NCI-H2196 (cell line): Measurements from ENCODE around the gene KIR2DL3.
"Not testable (repeated sequence)": the region's sequence is repeated elsewhere in the genome, so short reads cannot be mapped to it uniquely, and the experiment has no call there.

ENCODE experiments used
- DNase-seq: peaks from one replicate; lab custom pipeline; 2025; ENCODE audit not compliant: unreplicated experiment; lab: John Stamatoyannopoulos, UW

The KIR2DL3 gene

DNA sequence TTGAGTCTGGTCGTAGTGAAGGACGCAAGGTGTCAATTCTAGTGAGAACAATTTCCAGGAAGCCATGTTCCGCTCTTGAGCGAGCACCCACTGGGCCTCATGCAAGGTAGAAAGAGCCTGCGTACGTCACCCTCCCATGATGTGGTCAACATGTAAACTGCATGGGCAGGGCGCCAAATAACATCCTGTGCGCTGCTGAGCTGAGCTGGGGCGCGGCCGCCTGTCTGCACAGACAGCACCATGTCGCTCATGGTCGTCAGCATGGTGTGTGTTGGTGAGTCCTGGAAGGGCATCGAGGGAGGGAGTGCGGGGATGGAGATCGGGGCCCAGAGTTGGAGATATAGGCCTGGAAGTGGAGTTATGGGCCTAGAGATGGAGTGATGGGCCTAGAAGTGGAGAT lies at the start of gene KIR2DL3:
Gene KIR2DL3 (plus strand): TSS at position 208 of the 400 bp plus-strand sequence. CDS start 33 bp downstream, at position 241.
- not testable (repeated sequence) for DNase-seq

DNA sequence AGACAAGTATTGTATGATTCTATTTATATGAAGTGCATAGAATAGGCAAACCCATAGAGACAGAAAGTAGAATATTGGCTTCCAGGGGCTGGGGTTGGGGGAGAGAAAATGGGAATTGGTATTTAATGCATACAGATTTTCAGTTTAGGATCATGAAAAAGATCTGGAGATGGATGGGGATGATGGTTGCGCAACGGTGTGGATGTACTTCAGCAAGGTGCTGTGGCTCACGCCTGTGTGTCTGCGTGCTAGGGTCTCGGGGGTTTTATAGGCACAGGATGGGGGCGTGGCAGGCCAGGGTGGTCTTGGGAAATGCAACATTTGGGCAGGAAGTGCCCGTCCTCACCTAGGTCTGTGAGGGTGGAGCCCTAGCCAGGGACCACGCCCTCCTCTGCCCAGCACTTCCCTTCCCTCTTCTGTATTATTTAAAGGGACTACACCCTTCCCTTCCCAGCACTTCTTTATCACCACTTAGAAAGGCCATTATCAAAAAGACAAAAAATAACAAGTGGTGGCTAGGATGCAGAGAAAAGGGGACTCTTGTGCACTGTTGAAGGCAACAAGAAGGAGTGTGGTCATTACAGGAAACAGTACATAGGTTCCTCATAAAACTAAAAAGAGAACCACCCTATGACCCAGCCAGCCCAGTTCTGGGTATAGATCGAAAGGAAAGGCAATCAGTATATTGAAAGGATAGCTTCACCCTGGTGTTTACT lies 46.6 kb upstream of the KIR2DL3 start:
- no peak for DNase-seq

DNA sequence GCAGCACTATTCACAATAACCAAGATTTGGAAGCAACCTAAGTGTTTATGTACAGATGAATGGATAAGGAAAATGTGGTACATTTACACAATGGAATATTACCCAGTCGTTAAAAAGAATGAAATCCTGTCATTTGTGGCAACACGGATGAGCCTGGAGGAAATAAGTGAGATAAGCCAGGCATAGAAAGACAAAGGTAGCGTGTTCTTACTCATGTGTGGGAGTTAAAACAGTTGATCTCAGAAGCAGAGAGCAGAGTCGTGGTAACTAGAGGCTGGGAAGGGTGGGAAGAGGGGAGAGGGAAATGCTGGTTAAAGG lies 46.1 kb upstream of the KIR2DL3 start:
- DNase-seq: no peak

DNA sequence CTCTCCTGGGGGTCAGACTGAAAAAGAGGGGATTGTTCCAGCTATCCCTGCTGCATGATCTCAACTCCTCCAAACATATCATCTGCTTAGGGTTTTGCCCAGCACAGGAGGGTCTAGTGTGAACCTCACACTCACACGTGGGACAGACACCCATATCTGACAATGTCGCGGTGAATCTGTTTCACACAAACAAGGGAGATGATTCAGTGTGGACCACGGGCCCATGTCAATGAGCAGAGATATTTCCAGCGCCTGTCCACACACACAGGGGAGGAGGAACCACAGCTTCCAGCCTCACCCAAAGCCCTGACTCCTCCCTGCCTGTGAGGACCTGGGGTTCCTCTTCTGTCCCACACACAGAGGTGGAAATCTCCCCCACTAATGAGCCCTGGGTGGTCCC lies 43.7 kb upstream of the KIR2DL3 start:
- no peak for DNase-seq

DNA sequence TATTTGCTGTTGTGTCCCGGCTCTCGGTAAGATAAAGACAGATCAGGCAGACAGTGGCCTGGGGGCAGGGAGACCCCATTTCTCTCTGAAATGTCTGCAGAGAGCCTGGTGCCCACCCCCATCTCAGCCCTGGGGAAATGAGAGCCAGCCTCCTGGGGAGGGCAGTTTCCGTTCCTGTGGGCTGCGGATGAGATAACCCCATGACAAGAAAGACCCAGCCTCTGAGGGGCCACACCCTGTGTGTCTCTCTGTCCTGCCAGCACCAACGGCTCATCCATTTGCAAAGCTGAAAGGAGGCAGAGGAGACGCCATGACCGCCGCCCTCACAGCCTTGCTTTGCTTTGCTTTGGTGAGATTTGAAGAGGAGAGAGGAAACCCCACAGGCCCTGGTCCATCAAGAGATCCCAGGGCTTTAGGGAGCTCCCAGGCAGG lies 42.2 kb upstream of the KIR2DL3 start:
- DNase-seq: no peak

DNA sequence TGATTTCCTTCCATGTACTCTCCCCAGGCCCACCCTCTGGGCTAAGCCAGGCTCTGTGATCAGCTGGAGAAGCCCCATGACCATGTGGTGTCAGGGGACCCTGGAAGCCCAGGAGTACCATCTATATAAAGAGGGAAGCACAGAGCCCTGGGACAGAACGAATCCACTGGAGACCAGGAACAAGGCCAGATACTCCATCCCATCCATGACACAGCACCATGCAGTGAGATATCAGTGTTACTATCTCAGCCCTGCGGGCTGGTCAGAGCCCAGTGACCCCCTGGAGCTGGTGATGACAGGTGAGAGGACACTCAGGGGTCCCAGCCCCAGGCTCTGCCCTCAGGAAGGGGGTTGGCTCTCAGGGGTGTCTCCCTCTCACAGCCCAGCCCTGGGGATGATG lies 41.5 kb upstream of the KIR2DL3 start:
- no peak for DNase-seq

DNA sequence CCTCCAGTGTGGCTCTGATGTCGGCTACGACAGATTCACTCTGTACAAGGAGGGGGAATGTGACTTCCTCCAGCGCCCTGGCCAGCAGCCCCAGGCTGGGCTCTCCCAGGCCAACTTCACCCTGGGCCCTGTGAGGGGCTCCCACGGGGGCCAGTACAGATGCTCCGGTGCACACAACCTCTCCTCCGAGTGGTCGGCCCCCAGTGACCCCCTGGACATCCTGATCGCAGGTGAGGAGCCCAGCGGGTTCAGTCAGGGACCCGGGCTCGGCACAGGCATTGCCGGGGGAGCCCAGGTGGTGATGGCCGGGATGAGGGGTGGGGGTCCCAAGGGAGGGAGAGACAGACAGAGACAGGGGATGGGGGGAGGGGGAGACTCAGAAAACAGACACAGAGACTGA lies 40.6 kb upstream of the KIR2DL3 start:
- not testable (repeated sequence) for DNase-seq

DNA sequence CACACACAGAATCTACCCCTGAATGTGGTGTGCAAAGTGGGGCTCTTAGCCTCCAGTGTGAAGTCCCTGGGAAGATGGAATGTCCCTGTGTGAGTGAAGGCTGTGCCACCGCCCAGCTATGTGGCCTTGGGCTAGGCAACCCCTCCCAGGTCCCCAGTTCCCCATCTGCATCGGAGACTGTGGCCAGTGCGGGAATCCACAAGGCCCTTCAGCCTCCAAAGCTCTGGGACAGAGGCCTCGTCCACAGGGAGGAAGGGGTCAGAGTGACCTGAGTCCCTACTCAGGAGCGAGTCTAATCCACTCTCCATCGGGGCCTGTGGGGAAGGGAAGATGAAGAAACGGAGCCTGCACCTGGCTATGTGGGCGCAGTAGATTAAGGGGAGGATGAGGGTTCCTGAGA lies 33.4 kb upstream of the KIR2DL3 start:
- no peak for DNase-seq

DNA sequence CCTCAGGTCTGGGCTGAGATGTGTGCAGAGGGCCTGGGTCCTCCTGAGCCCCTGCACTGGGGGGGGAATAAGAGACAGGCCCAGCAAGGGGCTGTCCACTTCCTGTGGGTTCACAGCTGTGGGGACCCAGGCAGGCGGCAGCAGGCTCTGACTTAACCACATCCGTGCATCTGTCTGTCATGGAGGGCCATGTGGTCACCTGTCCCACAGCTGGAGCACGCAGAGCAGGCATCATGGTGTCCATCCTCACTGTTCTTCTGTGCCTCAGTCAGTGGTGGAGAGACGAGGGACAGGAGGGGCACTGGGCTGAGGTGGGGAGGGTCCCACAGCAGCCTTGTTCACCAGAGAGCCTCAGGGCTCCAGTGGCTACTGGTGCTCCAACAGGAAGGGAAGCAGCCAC lies 30.4 kb upstream of the KIR2DL3 start:
- DNase-seq: no peak

DNA sequence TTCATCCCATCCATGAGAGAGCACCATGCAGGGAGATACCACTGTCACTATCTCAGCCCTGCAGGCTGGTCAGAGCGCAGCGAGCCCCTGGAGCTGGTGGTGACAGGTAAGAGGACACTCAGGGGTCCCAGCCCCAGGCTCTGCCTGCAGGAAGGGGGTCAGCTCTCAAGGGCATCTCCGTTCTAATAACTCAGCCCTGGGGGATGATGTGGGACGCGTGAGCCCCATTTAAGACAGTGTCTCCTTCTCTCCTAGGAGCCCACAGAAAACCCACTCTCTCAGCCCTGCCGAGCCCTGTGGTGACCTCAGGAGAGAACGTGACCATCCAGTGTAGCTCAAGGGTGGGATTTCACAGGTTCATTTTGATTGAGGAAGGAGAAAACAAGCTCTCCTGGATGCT lies 29.5 kb upstream of the KIR2DL3 start:
- no peak for DNase-seq

DNA sequence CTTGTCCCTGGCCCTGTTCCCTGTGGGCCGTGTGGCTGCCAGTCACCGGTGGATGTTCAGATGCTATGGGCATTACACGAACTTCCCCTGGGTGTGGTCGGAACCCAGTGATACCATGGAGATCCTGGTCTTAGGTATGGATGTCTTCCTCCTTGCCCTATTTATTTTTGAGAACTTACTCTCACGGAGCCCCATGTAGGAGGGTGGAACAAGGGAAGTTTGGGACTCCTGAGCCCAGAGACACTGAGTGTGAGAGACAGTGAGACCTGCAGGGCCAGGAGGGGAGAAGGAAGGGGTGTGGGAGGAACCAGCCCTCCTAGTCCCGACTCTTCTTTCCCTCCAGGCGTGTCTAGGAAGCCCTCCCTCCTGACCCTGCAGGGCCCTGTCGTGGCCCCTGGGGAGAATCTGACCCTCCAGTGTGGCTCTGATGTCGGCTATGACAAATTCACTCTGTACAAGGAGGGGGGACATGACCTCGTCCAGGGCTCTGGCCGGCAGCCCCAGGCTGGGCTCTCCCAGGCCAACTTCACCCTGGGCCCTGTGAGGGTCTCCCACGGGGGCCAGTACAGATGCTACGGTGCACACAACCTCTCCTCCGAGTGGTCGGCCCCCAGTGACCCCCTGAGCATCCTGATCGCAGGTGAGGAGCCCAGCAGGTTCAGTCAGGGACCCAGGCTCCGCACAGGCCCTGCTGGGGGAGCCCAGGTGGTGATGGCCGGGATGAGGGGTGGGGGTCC lies 28.9 kb upstream of the KIR2DL3 start:
- DNase-seq: no peak

DNA sequence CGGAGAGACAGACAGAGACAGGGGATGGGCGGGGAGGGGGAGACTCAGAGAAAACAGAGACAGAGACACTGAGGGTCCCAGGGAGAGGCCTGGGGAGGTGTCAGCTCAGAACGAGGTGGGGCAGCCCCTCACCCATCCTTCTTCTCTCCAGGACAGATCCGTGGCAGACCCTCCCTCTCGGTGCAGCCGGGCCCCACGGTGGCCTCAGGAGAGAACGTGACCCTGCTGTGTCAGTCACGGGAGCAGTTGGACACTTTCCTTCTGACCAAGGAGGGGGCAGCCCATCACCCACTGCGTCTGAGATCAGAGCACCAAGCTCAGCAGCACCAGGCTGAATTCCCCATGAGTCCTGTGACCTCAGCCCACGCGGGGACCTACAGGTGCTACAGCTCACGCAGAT lies 28.4 kb upstream of the KIR2DL3 start:
- not testable (repeated sequence) for DNase-seq

DNA sequence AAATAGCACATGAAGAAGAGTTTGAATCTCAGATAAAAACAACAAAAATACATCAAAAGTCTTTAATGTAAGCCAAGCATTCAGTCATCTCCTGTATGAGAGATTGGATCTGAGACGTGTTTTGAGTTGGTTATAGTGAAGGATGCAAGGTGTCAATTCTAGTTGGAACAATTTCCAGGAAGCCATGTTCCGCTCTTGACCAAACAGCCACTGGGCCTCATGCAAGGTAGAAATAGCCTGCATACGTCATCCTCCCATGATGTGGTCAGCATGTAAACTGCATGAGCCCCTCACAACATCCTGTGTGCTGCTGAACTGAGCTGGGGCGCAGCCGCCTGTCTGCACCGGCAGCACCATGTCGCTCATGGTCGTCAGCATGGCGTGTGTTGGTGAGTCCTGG lies 14.2 kb upstream of the KIR2DL3 start, which contains the start of gene KIR3DL3:
Gene KIR3DL3 (plus strand): TSS at position 301 of the 400 bp plus-strand sequence. CDS start 55 bp downstream, at position 356.
- no peak for DNase-seq

DNA sequence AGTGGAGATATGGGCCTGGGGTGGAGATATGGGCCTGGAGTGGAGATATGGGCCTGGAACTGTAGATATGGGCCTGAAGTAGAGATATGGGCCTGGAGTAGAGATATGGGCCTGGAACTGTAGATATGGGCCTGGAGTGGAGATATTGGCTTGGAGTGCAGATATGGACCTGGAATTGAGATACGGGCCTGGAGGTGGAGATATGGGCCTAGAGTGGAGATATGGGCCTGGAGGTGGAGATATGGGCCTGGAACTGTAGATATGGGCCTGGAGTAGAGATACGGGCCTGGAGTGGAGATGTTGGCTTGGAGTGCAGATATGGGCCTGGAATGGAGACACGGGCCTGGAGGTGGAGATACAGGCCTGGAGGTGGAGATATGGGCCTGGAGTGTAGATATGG lies 13.7 kb upstream of the KIR2DL3 start:
- no peak for DNase-seq

DNA sequence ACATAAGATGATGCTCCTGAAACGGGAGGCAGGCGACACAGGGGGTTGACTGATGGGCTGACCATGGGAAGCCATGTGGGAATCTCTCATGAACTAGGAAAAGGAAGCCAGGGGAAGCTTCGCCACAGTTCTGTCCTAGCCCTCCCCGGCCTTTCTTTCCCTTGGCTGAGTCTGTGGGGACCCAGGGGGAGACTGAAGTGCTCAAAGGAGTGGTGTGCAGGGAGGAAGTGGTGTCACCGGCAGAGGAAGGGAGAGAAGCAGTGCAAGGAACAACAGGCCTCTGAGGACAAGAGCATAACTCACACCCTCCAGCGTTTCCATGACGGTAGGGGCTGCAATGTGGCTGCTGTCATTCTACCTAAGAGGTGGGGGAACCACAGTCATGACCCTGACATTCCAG lies 13.0 kb upstream of the KIR2DL3 start:
- no peak for DNase-seq

DNA sequence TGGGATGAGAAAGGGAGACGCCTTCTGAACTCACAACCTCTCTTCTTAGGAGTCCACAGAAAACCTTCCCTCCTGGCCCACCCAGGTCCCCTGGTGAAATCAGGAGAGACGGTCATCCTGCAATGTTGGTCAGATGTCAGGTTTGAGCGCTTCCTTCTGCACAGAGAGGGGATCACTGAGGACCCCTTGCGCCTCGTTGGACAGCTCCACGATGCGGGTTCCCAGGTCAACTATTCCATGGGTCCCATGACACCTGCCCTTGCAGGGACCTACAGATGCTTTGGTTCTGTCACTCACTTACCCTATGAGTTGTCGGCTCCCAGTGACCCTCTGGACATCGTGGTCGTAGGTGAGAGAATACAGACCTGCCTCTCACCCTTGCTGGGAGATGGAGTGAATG lies 10.8 kb upstream of the KIR2DL3 start:
- DNase-seq: no peak

DNA sequence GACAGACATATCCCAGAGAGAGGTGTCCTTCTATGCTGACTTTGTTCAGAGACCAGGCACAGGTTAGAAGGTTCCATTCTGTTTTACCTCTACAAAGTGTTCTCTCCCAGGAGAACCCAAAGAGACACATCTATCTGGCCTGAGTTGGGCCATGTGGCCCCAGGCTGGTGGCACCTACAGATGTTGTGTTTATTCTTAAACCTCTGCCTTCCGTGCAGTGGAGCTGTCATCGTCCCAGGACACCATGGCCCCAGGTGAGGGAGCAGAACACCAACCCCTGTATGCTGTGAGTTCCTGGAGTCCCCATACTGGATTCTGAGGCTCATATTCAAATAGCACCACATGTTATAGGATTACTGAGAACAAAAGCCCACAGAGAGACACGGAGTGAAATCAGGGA lies 10.1 kb upstream of the KIR2DL3 start:
- no peak for DNase-seq

DNA sequence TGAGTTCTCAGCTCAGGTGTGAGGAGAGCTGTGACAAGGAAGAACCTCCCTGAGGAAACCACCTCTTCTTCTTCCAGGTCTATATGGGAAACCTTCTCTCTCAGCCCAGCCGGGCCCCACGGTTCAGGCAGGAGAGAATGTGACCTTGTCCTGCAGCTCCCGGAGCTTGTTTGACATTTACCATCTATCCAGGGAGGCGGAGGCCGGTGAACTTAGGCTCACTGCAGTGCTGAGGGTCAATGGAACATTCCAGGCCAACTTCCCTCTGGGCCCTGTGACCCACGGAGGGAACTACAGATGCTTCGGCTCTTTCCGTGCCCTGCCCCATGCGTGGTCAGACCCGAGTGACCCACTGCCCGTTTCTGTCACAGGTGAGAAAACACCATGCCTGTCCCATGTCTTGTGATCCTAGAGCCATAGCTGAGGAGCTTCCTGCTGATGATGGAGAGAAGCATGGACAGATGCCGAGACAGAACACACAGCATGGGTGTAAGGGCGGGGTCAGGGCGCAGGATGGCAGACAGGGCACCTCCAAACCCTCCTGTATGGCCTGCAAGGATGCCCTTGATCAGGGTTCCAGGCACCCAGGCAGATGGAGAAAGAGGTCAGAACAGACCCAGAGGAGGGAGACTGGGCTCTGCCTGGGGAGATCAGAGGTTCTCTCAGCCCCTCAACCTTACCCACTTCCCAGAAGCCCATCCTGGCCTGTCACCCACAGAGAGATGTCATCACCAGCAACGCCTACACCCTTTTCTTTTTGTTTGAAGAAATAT lies 8.7 kb upstream of the KIR2DL3 start:
- DNase-seq: no peak

DNA sequence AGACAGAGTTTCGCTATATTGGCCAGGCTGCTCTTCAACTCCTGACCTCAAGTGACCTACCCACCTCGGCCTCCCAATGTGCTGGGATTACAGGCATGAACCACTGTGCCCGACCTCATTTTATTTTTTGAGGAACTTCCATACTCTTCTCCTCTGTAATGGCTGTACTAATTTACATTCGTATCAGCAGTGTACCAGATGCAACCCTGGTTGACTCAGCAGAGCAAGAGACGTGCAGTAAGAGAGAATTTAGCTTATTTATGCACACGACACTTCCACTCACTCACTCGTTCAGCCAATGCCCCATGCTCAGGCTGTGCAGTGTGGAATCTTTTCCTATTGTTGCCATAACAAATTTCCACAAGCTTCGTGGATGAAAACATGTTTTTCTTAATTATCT lies 7.1 kb upstream of the KIR2DL3 start:
- DNase-seq: no peak

DNA sequence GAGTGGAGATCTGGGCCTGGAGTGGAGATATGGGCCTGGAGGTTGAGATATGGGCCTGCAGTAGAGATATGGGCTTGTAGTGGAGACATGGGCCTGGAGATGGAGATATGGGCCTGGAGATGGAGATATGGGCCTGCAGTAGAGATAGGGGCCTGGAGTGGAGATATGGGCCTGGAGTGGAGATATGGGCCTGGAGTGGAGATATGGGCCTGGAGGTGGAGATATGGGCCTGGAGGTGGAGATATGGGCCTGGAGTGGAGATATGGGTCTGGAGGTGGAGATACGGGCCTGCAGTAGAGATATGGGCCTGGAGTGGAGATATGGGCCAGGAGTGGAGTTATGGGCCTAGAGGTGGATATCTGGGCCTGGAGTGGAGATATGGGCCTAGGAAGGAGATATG lies 402 bp downstream of the KIR2DL3 start:
- DNase-seq: no peak

DNA sequence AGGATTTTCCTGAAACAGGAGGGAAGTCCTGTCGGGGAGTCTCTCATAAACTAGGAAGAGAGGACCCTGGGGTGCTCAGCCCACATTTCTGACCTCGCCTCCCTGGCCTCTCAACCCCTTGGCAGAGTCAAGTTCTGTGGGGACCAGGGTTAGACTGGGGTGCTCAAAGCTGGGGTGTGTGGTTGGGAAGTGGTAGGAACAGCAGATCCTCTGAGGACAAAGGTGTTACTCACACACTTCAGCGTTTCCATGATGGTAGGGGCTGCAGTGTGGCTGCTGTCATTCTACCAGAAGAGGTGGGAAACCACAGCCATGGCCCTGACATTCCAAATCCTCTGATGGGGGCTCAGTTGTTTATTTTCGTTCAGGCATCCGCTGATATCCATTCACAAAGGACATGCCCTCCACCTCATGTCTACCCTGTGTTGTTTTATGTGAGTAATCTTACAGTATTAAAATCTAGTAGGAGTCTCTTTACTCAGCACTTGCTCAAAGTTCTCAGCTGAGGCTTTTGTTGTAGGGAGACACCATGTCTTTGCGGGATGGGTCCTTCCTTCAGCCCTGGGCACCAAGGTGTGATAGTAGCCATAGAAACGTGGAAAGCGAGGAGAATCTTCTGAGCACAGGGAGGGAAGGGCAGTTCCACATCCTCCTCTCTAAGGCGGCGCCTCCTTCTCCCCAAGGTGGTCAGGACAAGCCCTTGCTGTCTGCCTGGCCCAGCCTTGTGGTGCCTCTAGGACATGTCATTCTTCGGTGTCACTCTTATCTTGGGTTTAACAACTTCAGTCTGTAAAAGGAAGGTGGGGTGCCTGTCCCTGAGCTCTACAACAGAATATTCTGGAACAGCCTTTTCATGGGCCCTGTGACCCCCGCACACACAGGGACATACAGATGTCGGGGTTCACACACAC lies 1.5 kb downstream of the KIR2DL3 start:
- DNase-seq: no peak
